Esophagus squamous epithelium (tissue), 4 donors: Measurements from ENCODE around the gene PYGO1.

ENCODE experiments used
- CTCF ChIP-seq, 6 experiments: fragments of 450-650 bp in 4 of 6; fragments of 200-600 bp in 2 of 6; sonication (generic) in 2 of 6; IDR thresholded peaks; one replicate each; pipeline ENCODE4 v1.5.1; 2016 to 2019; ENCODE audit warnings: antibody characterized with exemption in 6 of 6, mild to moderate bottlenecking in 4 of 6, moderate library complexity in 4 of 6
- POLR2A ChIP-seq, 4 donors: fragments of 450-650 bp; IDR thresholded peaks; one replicate each; pipeline ENCODE4 v1.6.1; 2017; ENCODE audit warnings: antibody characterized with exemption in 4 of 4, mild to moderate bottlenecking in 4 of 4, moderate library complexity in 3 of 4

- TF ChIP-seq CTCF (IDR thresholded peaks at IDR 0.05) (no peak), POLR2A (IDR thresholded peaks at IDR 0.05) (no peak)
Observed at GRCh38 chr15:55630858-55631257, 42.7 kb upstream of the PYGO1 start.
